ENCODE data around the gene METRN. TPM values are rescaled to one million over a fixed set of nuclear protein-coding genes. Genes with fewer than 3 reads are reported as not detected.
A peak's percentile ranks its signal among the peaks of the same experiment; 100 is the strongest.
"Not testable (repeated sequence)": the region's sequence is repeated elsewhere in the genome, so short reads cannot be mapped to it uniquely, and the experiment has no call there.

The METRN gene
- polyA plus RNA-seq, 1 experiment = 33.7 TPM

DNA sequence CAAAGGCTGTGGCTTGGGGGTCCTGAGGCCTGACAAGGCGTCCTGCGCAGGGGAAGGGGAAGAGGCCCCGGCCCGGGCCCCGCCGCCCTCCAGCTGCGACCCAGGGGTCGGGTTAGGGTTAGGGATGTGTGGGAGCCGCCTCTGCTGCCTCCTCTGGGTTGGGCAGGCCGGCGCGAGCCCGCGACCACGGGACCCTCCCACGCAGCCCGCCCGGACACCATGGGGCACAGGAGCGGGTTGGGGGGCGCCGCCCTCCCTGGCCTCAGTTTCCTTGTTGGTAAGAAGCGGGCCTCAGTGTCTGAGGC lies 25.5 kb downstream of the METRN start:
- Histone ChIP-seq H3K27me3 (ENCODE audit: control insufficient read depth, insufficient read depth, low read length) (no peaks in the 10 kb centered on the region), H3K4me3 (ENCODE audit: low read depth, low read length) (peak overlapping the region; percentile 95), H3K36me3 (ENCODE audit: control insufficient read depth, insufficient read depth, low read length) (peaks cover 3% of the 10 kb centered on the region)
- ChIA-PET POLR2A (no interaction called here), CTCF (interaction anchor here (0.8 to 3.2 kb wide), 10 partner anchors 9 to 246 kb away, joined by 3 to 14 read pairs (median 4); partner anchors contain the start of gene STUB1)
- no peak for DNase-seq (ENCODE audit: low read depth)
- no peak for TF ChIP-seq CTCF (IDR thresholded peaks at IDR 0.05; ENCODE audit: insufficient read depth, low read depth, low read length)

DNA sequence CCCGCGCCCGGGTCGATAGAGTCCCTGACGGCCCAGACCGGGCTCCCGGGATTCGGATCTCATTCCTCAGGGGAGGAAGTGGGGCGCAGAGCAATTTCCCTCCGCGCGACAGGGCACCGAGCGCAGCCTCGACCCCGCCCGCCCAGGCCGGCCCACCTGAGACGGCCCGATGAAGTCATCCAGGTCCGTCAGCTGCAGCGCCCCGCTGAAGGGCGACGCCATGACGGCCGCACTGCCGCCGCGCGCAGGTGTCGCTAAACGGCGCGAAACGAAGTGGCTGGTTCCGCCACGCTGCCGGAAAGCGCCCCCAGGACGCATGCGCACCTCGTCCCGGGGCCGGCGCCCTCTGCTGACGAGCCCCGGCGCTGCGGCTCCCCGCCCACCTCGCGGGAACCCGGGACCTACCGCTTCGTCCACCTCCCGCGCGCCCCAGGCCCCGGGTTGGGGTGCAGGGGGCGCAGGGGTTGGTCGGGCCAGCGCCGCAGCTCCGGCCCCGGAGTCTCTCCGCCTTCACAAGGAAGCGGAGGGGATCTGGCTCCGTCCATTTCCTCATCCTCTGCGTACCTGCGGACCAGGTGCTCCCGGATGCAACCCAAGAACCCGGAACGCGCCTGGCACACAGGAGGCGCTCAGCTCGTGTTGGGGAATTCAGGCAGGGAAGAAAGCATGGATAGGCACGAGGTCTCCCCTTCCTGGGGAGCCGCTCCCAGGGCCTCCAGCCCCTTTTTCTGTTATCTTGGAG lies 26.0 kb downstream of the METRN start, which contains the start of gene CIAO3:
Gene CIAO3, minus strand, starts transcription at position 234 of the 742 bp plus-strand sequence. Its CDS starts 12 bp downstream, at position 222.
- no peak for DNase-seq (ENCODE audit: low read depth)
- TF ChIP-seq CTCF (IDR thresholded peaks at IDR 0.05; ENCODE audit: insufficient read depth, low read depth, low read length) = peak; percentile 53
- Histone ChIP-seq H3K27me3 (ENCODE audit: control insufficient read depth, insufficient read depth, low read length) (no peaks in the 10 kb centered on the region), H3K36me3 (ENCODE audit: control insufficient read depth, insufficient read depth, low read length) (peaks cover 2% of the 10 kb centered on the region), H3K4me3 (ENCODE audit: low read depth, low read length) (peak within 1 kb of the TSS; percentile 95)
- POLR2A ChIA-PET = no interaction called here
- CTCF ChIA-PET = interaction anchor here (0.8 to 3.2 kb wide), 14 partner anchors 9 to 246 kb away, joined by 3 to 14 read pairs (median 4); partner anchors contain the start of gene STUB1

DNA sequence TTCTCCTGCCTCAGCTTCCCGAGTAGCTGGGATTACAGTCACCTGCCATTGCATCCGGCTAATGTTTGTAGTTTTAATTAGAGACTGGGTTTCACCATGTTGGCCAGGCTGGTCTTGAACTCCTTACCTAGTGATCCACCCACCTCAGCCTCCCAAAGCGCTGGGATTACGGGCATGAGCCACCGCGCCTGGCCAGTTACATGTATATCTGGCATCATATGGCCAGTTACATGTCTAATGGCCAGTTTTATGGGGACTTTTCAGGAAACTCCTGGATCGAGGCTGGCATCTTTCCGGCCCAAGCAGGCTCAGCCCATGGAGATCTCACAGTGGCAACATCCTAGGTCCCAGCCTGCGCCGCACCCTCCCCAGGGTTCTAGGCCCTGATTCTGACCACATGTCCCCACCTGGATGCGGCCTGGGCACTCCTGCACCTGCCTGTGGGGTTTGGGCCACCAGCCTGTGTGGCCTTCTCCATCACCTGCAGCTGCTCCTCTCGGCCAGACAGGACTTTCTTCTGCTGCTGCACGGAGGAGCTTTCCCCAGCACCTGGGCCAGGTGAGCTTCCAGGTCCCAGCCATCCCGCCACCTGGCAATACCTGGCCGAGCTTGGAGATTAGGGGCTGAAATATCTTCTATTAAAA lies 27.2 kb downstream of the METRN start:
- POLR2A ChIA-PET = no interaction called here
- Histone ChIP-seq H3K36me3 (ENCODE audit: control insufficient read depth, insufficient read depth, low read length) (peaks cover 1% of the 10 kb centered on the region), H3K27me3 (ENCODE audit: control insufficient read depth, insufficient read depth, low read length) (no peaks in the 10 kb centered on the region), H3K4me3 (ENCODE audit: low read depth, low read length) (no peak overlapping the region)
- no peak for DNase-seq (ENCODE audit: low read depth)
- CTCF ChIA-PET = interaction anchor here (0.6 to 3.2 kb wide), 9 partner anchors 8 to 201 kb away, joined by 3 to 12 read pairs (median 4); no protein-coding TSS in a partner anchor
- TF ChIP-seq CTCF (IDR thresholded peaks at IDR 0.05; ENCODE audit: insufficient read depth, low read depth, low read length) = no peak

DNA sequence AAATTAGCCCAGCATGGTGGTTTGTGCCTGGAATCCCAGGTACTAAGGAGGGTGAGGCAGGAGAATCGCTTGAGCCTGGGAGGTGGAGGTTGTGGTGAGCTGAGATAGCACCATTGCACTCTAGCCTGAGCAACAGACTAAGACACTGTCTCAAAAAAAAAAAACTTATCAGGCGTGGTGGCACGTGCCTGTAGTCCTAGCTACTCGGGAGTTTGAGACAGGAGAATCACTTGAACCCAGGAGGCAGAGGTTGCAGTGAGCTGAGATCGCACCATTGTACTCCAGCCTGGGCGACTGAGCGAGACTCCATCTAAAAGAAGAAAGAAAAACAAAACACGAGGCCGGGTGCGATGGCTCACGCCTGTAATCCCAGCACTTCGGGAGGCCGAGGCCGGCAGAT lies 28.0 kb downstream of the METRN start:
- DNase-seq (ENCODE audit: low read depth); POLR2A ChIA-PET; H3K4me3 ChIP-seq (ENCODE audit: low read depth, low read length); H3K36me3 ChIP-seq (ENCODE audit: control insufficient read depth, insufficient read depth, low read length); H3K27me3 ChIP-seq (ENCODE audit: control insufficient read depth, insufficient read depth, low read length): not testable (repeated sequence)
- CTCF ChIA-PET = interaction anchor here (0.8 to 2.0 kb wide), 6 partner anchors 8 to 80 kb away, joined by 3 to 7 read pairs (median 4); no protein-coding TSS in a partner anchor

- Histone ChIP-seq H3K27me3 (ENCODE audit: control insufficient read depth, insufficient read depth, low read length) (no peaks in the 10 kb centered on the region), H3K4me3 (ENCODE audit: low read depth, low read length) (no peak overlapping the region), H3K36me3 (ENCODE audit: control insufficient read depth, insufficient read depth, low read length) (no peaks in the 10 kb centered on the region)
- TF ChIP-seq CTCF (IDR thresholded peaks at IDR 0.05; ENCODE audit: insufficient read depth, low read depth, low read length) = peak; percentile 13; the same call in 1 of the 2 replicates
- CTCF ChIA-PET = interaction anchor here (0.9 to 2.0 kb wide), 2 partner anchors 7 to 31 kb away, joined by 4 to 7 read pairs; no protein-coding TSS in a partner anchor
- POLR2A ChIA-PET = no interaction called here
- DNase-seq (ENCODE audit: low read depth) = no peak
These were observed 29.0 kb downstream of the METRN start for GRCh38 chr16:743794-744500.

Data from BJ (cell line).